ENCODE data around the gene CHAD.
"Not testable (repeated sequence)": the region's sequence is repeated elsewhere in the genome, so short reads cannot be mapped to it uniquely, and the experiment has no call there.

CHAD gene

DNA sequence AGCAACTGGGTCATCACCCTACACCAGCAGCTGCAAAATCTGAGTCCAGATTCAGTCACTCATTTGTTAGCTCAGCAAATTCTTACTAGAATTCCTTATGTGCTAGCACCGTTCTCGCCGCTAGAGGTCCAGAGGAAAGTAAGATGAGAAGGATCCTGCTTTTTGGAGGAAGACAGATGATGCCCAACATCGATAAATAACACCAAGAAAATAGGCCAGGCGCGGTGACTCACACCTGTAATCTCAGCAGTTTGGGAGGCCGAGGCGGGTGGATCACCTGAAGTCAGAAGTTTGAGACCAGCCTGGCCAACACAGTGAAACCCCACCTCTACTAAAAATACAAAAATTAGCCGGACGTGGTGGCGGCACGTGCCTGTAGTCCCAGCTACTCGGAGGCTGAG is 4.1 kb upstream of the CHAD start:
- not testable (repeated sequence) for DNase-seq

DNA sequence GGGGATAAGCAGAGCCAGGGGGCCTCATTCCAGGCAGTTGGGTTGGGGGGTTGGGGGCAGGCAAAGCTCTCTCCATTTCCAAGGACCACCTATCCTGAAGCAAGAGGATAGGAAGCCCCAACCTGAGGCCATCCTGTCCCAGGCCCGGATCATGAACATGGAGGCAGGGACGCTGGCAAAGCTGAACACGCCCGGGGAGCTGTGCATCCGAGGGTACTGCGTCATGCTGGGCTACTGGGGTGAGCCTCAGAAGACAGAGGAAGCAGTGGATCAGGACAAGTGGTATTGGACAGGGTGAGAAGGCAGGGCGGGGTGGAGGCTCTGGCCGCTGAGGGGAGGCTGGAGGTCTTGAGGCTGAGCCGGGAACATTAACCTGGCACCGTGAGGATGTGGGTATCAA is 3.6 kb upstream of the CHAD start:
- DNase-seq = no peak

GRCh38 chr17:50471009-50471905 is 2.6 kb upstream of the CHAD start:
- DNase-seq = no peak

DNA sequence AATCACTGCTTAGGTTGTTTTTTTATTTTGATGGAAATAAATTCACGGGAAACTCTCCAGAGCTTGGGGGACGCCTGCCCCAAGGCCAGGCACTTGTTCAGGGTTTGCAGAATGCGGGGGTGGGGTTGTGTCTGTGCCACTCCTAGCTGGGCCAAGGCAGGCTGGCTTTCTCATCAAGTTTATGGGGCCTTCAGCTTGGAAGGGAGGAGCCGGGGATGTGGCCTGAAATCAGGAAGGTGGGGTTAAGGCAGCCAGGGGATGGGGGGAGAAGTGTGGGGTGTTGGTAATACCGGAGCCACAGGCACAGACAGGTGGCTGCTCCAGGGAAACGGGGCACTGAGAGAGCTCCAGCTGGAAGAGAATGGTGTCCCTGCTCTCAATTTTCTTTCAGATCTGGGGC is 1.7 kb upstream of the CHAD start:
- no peak for DNase-seq

DNA sequence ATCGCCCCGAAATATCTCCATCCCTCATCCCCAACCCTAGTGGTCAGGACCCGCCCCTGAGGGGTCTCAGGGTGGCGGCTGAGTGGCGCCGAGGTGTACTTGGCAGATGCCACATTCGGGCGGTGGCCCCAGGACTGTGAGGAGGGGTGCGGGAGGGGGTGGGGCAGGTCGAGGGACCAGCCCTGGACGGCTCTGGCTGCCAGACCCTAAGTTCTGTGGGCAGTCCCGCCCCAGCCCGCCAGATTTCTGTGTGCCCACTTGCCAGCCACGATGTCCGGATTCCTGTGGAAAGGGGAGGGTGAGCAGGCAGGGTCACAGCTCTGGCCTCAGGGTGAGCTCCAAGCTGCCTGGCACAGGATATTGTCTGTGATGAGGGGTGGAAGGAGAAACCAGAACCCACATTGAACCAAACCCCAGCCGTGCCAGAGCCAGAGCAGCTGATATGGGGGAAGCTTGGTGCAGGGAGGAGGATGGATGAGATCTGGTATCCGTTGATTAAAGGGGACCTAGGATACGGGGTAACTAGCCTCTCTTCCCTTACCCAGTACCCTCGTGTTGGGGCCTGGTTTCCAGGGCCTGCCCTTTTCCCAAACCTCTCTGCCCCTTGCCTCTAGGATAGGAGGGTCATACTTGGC is 1.1 kb upstream of the CHAD start:
- no peak for DNase-seq

DNA sequence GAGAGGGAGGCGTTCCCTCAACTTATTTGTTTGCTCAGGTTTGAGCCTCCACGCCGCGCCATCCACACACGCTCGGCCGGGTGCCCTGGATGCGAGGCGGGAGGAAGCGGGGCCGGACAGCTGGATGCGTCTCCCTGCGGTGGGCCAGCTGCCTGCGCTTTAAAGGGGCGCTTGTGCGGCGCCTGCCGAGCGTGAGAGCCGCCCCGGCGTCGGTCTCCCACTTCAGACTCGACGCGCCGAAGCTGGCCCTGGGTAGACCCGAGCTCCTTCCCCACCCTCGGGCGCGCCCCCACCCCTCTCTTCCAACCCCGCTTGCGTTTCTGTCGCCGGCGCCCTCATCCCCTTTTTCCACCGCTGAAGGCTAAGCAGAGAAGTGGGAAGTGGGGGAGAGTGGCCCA is 527 bp upstream of the CHAD start:
- no peak for DNase-seq

DNA sequence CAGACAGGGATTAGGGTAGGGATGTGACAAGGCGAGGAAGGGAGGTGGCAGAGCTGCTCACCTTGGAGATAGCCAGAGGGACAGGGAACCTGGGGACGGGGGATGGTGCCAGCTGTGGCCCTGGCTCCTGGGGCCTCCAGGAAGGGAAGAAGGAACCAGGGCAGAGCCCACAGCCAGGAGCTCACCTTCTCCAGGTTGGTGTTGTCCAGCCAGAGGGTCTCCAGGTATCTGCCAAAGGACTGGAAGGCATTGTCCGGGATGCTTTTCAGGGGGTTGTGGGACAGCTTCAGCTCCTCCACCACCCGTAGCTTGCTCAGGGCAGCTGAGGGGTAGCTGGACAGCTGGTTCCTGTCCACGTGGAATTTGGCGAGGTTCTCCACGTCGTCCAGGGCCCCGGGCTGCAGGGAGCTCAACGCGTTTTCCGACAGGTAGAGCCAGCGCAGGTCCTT is 801 bp downstream of the CHAD start:
- DNase-seq = no peak

GRCh38 chr17:50467114-50467854 is 1.4 kb downstream of the CHAD start:
- DNase-seq = no peak

DNA sequence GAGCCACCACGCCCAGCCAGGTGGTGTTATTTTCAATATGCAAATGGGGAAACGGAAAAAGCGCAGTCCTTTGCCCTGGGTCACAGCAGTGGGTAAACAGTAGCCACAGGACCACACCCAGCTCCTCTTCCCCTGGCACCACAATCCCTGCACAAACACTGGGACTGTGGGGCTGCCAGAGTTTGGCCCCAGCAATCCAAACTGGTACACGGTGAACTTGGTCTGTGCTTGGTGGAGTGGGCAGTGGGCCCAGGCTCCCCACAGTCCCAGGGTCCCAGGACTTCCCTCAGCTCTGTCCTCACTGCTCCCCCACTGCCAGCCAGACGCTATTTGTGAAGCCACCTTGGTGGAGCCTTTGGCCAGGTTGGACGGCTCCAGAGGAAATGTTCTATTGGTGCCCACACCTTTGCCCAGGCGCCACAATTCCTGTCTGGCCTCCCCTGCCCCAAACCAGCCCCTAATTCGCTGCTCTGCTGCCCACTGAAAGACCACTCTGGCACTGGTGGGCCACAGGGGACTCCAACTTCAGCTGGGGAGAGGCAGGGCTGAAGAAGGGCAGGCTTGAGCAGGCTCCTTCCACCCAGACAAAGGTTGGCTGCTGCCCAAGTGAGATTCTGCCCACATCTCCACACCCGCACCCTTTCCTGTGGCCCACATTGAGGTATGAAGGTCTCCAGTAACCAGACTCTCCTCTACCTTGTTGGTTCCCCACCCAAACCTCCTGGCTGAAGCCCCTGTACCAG is 2.1 kb downstream of the CHAD start:
- DNase-seq = no peak

- no peak for DNase-seq
Measured at GRCh38 chr17:50465635-50466034, 3.0 kb downstream of the CHAD start.

- no peak for DNase-seq
Measured at GRCh38 chr17:50465171-50465570, 3.5 kb downstream of the CHAD start.

DNA sequence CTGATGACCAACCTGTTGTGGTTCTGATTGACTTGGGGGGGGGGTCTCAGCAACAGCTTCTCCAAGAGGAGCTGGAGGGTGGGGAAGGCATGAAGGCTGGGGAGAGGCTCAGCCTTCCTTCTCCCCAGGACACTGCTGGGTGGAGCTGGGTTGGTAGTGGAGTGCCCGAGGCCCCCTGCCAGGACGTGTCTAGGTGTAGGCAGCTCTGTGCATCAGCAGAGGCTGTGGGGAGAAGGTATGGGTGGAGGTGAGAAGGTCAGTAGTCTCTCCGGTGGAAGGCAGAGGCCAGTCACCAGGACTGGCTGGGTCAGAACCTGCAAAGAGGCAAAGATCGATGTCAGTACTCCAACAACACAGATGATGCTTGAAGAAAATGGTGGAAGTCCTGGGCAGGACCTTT is 3.9 kb downstream of the CHAD start:
- DNase-seq = no peak

GRCh38 chr17:50464121-50464520 is 4.6 kb downstream of the CHAD start:
- no peak for DNase-seq

GRCh38 chr17:50462446-50462845 is 6.2 kb downstream of the CHAD start:
- no peak for DNase-seq

DNA sequence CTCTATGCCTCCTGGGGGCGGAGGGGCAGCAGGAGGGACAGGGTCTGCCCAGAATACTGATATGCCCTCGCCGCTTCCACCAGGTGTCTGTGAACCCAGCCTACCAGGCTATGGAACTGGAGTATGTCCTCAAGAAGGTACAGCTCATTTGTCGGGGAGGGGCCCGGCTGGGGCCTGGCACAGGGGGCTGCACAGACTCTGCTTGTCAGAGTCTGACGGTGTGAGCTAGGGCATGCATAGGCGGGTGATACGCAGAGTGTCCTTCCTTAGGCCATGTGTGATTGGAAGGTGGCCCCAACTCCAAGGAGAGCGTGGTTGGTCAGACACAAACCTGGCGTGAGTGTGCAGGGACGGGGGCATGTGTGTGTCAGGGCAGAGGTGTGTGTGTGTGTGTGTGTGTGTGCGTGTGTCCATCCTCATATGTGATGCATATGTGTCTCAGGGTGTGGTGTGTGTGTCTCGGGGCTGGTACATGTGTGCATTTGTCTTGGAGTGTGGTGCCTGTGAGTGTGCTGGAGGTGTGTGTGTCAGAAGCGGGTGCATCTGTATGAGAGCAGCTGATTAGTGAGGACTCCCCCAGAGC is 7.0 kb downstream of the CHAD start:
- DNase-seq = no peak

DNA sequence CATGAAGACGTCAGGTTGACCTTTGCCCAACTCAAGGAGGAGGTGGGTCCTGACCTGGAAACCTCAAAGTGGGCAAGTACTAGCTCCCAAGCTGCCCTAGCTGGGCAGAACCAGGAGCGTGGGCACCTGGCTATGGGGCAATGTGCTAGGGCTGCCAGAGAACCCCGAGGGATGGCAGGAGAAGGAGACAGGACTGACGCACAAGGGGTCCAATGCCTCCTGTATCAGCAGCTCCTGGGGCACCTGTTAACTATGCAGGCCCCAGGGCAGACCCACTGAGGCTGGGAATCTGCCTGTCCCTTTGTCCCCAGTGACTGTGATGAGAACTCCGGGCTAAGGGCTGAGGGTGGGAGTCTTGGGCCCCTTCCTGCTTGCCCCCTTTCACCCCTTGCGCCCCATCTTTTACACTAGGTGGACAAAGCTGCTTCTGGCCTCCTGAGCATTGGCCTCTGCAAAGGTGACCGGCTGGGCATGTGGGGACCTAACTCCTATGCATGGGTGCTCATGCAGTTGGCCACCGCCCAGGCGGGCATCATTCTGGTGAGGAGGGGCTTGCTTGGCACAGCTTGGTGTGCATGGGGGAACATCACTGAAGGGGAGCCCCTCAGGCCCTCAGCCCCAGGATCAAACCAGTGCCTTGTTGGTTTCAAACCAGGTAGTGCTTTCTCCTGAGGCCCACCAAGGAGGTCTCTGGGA is 7.7 kb downstream of the CHAD start:
- DNase-seq = no peak

DNA sequence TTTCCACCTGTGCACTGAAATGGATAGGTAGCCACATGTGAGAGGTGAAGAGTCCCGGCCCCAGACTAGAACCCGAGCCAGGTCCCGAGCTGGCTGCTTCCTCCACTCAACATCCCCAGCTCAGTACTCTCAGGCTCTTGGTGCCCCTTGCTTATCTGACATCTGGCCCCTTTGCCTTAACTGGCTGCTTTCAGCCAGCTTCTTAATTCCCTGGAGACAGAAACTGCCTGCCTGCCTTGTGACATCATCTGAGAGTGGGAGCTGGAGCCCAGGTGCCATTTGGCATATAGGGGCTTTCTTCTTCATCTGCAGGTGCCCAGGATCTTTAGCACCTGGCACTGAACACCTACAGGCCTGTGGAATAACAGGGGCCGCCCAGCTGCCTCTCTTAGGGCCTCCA is 8.9 kb downstream of the CHAD start:
- no peak for DNase-seq

DNA sequence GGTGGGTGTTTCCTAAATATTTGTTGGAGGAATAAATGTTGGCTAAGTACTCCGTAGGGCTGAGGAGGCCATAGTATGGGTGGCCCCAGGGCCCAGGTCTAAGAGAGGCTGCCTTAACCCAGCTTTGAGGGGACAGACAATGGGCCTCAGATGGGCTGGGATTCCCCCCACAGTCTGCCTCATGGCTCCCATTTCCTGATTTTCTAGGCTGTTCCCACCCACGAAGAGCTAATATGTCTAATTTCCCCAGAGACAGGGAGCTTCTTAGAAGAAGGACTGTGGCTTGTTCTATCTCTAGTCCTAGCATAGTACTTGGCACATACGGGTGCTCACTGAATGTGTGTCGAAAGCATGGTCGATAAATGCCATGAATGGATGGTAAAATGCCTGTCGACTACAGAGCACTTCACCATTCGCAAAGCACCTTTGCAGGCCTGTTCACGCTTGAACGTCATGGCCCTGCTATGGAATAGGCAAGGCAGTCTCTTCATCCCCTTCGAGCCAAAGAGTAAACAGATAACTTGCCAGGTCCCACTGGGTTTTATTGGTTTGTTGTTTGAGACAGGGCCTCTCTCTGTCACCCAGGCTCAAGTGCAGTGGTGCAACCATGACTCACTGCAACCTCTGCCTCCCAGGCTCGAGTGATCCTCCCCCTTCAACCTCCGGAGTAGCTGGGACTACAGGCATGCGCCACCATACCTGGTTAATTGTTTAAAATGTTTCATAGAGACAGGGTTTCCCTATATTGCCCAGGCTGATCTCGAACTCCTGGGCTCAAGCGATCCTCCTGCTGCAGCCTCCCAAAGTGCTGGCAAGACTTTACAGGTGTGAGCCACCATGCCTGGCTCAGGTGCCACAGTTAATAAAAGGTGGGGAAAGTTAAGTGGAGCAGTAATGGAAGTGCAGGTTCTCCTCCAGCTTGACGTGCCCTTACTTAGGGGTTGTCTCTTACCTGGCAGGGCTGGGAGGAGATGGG is 9.7 kb downstream of the CHAD start:
- no peak for DNase-seq

- DNase-seq = no peak
Measured at GRCh38 chr17:50458270-50458669, 10.4 kb downstream of the CHAD start.

GRCh38 chr17:50457621-50458020 is 11.1 kb downstream of the CHAD start:
- no peak for DNase-seq

- DNase-seq = no peak
Measured at GRCh38 chr17:50453901-50454300, 14.8 kb downstream of the CHAD start.

Data from GOT3 (cell line).